Heart left ventricle (tissue), 13 donors: ENCODE results near the gene HOXA2.

Experiments
- CTCF ChIP-seq, 12 donors: fragments of 200-600 bp; sonication (generic) in 4 of 12; IDR thresholded peaks; one replicate each; pipeline versions ENCODE4 v1.5.0 to v1.8.0; 2018 to 2022; ENCODE audit warnings: antibody characterized with exemption in 12 of 12, mild to moderate bottlenecking in 5 of 12
- POLR2A ChIP-seq, 2 donors: fragments of 450-650 bp; IDR thresholded peaks; one replicate each; pipeline ENCODE4 v1.6.1; 2017; ENCODE audit warnings: antibody characterized with exemption in 2 of 2, mild to moderate bottlenecking in 2 of 2, moderate library complexity in 2 of 2
- donor health status: ischemic (EF 13 %, LVEDD 7.1; RV severe dilation, severe dysfunction).
- donor health status: DM: no; HTN: yes; CAD: no.
- donor health status: DM: no; HTN: no; CAD: no.
- donor health status: ischemic (EF 25% LVEDD 6.9; RV normal size, moderate dysfunction).
- donor health status: ischemic (EF 25% LVEDD 5.7; RV mildly dilated, moderate dysfunction).
- donor health status: ischemic (EF 35%, LVEDD 5.7; RV mildly dilated, moderate dysfunction).
- donor health status: nonischemic (EF 11% LVEDD 7.7; RV severe dilation, severe dysfunction).
- donor health status: DM: yes; HTN: yes; CAD: no.
- donor health status: PGD.
- donor health status: ischemic (EF 29% LVEDD 5.4; RV normal size, mild dysfunction).
- donor health status: nonischemic (EF 23%, LVEDD 6.1; RV moderate dilation, normal function).

DNA sequence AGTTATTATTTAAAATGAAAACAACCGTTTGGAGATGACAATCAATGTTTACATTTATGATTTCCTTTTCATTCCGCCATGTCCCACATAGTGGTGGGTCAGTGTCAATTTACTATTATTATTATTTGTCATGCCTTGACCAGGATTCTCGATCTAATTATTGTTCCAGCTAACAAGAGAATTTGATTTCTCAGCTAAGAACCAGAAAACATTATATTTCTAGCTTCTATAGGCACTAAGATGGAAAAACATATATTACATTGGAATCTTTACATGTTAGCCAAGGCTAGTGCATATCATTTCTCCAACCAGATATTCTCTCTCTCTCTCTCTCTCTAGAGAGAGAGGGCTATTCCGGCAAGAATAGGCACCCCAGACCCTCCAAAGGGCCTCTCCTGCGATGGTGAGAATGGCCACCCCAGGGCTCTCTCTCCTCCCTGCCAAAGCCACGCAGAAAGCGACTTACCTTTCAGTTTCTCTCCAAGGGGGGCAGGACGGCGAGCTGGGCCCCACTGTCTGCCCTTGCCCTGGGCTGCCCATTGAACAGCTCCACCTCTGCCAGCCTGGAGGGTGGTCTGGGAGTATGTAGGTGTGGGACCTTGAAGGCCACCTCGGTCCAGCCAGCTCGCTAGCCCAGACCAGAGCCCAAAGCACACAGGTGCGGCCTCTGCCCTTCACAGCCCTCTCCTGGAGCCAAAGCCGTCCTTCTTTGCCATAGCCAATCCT, 47.5 kb upstream of the HOXA2 start:
- no peak for TF ChIP-seq CTCF (IDR thresholded peaks at IDR 0.05)
- no peak for TF ChIP-seq POLR2A (IDR thresholded peaks at IDR 0.05)
